HG02870 (cell line): Measurements from ENCODE around the gene DRG1.
A peak's percentile ranks its signal among the peaks of the same experiment; 100 is the strongest.
"Not testable (repeated sequence)": the region's sequence is repeated elsewhere in the genome, so short reads cannot be mapped to it uniquely, and the experiment has no call there.

ENCODE experiments used
- ATAC-seq: cut with Tn5 transposase; IDR thresholded peaks from one replicate; pipeline ENCODE4 v1.9.1; 2021; ENCODE audit warnings: mild to moderate bottlenecking, moderate library complexity; ENCODE audit not compliant: unreplicated experiment

The DRG1 gene

GRCh38 chr22:31399211-31400022, at the start of gene DRG1:
DRG1 (plus strand) TSS chr22:31399604; CDS start chr22:31399684, 80 bp downstream.
- peak; percentile 92 for ATAC-seq

GRCh38 chr22:31349960-31350359, 49.4 kb upstream of the DRG1 start:
- no peak for ATAC-seq

- no peak for ATAC-seq
Measured at GRCh38 chr22:31350410-31350863, 49.0 kb upstream of the DRG1 start.

GRCh38 chr22:31354515-31354914, 44.9 kb upstream of the DRG1 start:
- no peak for ATAC-seq

GRCh38 chr22:31360029-31360428, 39.4 kb upstream of the DRG1 start:
- no peak for ATAC-seq

GRCh38 chr22:31361743-31362142, 37.7 kb upstream of the DRG1 start:
- ATAC-seq = no peak

GRCh38 chr22:31363885-31364465, 35.4 kb upstream of the DRG1 start:
- ATAC-seq = no peak

GRCh38 chr22:31367426-31367825, 32.0 kb upstream of the DRG1 start:
- ATAC-seq = no peak

- no peak for ATAC-seq
Measured at GRCh38 chr22:31377612-31378011, 21.8 kb upstream of the DRG1 start.

- no peak for ATAC-seq
Measured at GRCh38 chr22:31378123-31378522, 21.3 kb upstream of the DRG1 start.

- ATAC-seq = not testable (repeated sequence)
Measured at GRCh38 chr22:31378651-31379050, 20.8 kb upstream of the DRG1 start.

- ATAC-seq = no peak
Measured at GRCh38 chr22:31393893-31394292, 5.5 kb upstream of the DRG1 start.

- no peak for ATAC-seq
Measured at GRCh38 chr22:31394326-31394725, 5.1 kb upstream of the DRG1 start.

GRCh38 chr22:31398231-31398630, 1.2 kb upstream of the DRG1 start:
- no peak for ATAC-seq

GRCh38 chr22:31400023-31400397, 606 bp downstream of the DRG1 start:
- ATAC-seq = no peak

GRCh38 chr22:31402350-31402749, 2.9 kb downstream of the DRG1 start:
- not testable (repeated sequence) for ATAC-seq

GRCh38 chr22:31425331-31426050, 26.1 kb downstream of the DRG1 start:
- ATAC-seq = no peak

- ATAC-seq = no peak
Measured at GRCh38 chr22:31431950-31432349, 32.5 kb downstream of the DRG1 start.

GRCh38 chr22:31436132-31436531, 36.7 kb downstream of the DRG1 start:
- no peak for ATAC-seq

GRCh38 chr22:31439808-31440207, 40.4 kb downstream of the DRG1 start:
- no peak for ATAC-seq

- ATAC-seq = no peak
Measured at GRCh38 chr22:31440681-31441080, 41.3 kb downstream of the DRG1 start.

- no peak for ATAC-seq
Measured at GRCh38 chr22:31441652-31442051, 42.2 kb downstream of the DRG1 start.
